ENCODE data around the gene MELTF.

DNA sequence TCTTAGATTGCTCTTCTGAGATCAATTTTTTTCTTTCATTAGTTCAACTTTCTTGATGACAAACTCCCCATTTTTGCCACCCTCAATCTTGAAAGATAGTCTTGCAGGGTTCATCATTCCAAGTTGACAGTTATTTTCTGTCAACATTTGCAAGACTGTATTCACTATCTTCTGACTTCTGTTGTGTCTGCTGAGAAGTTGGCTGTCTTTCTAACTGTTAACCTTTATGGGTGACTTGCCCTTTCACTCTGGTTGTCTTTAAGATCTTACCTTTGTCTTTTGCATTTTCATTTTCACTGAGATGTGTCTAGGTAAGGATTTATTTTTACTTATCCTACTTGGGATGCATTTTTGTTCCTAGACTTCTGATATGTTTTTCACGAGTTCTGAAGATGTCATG is 46.4 kb downstream of the MELTF start:
- TF ChIP-seq CTCF (IDR thresholded peaks at IDR 0.05) (no peak), POLR2A (IDR thresholded peaks at IDR 0.05) (no peak)

All from Peyer's patch (tissue), 4 donors.